HepG2 (cell line): ENCODE measurements around the gene SPACA4. TPM values are rescaled to one million over a fixed set of nuclear protein-coding genes. Genes with fewer than 3 reads are reported as not detected.

ENCODE experiments used
- ATF1 ChIP-seq: IDR thresholded peaks from 2 replicates; pipeline ENCODE4 v1.6.1; 2016; ENCODE audit warnings: mild to moderate bottlenecking, control low read depth
- CAMTA2 ChIP-seq: sonication (generic); formaldehyde crosslinking; IDR thresholded peaks from 2 replicates; pipeline ENCODE4 v1.4.0; 2020; ENCODE audit warnings: mild to moderate bottlenecking, missing genetic modification reagents, borderline replicate concordance
- GABPB1 ChIP-seq: IDR thresholded peaks from 2 replicates; pipeline ENCODE4 v1.6.1; 2016; ENCODE audit warnings: mild to moderate bottlenecking, missing genetic modification reagents, moderate library complexity, missing compliant biosample characterization
- GZF1 ChIP-seq: sonication (generic); formaldehyde crosslinking; IDR thresholded peaks from 2 replicates; pipeline ENCODE4 v1.5.1; 2020; ENCODE audit warnings: mild to moderate bottlenecking, missing genetic modification reagents
- MED8 ChIP-seq: sonication (generic); formaldehyde crosslinking; IDR thresholded peaks from 2 replicates; pipeline ENCODE4 v1.8.1; 2023; ENCODE audit warnings: mild to moderate bottlenecking, missing genetic modification reagents; ENCODE audit not compliant: insufficient replicate concordance
- MEIS2 ChIP-seq: sonication (generic); formaldehyde crosslinking; IDR thresholded peaks from 2 replicates; pipeline ENCODE4 v1.9.0; 2021; ENCODE audit warnings: mild to moderate bottlenecking, missing genetic modification reagents
- NCOR1 ChIP-seq: fragments of 200-600 bp; sonication (generic); IDR thresholded peaks from 2 replicates; pipeline ENCODE4 v1.7.0; 2017; ENCODE audit warnings: antibody characterized with exemption, low read length, borderline replicate concordance
- NKX3-1 ChIP-seq: sonication (generic); formaldehyde crosslinking; IDR thresholded peaks from 2 replicates; pipeline ENCODE4 v1.5.0; 2020; ENCODE audit warnings: missing genetic modification reagents
- NR3C1 ChIP-seq: sonication (generic); formaldehyde crosslinking; IDR thresholded peaks from 2 replicates; pipeline ENCODE4 v1.4.0; 2020; ENCODE audit warnings: missing genetic modification reagents
- PAWR ChIP-seq: sonication (generic); formaldehyde crosslinking; IDR thresholded peaks from 2 replicates; pipeline ENCODE4 v1.4.0; 2020; ENCODE audit warnings: missing genetic modification reagents, mild to moderate bottlenecking, borderline replicate concordance
- PHF21A ChIP-seq: sonication (generic); formaldehyde crosslinking; IDR thresholded peaks from 2 replicates; pipeline ENCODE4 v1.5.0; 2020; ENCODE audit warnings: mild to moderate bottlenecking, missing genetic modification reagents
- YEATS2 ChIP-seq: sonication (generic); formaldehyde crosslinking; IDR thresholded peaks from 2 replicates; pipeline ENCODE4 v1.4.0; 2020; ENCODE audit warnings: missing genetic modification reagents, borderline replicate concordance
- ZBTB20 ChIP-seq: sonication (generic); formaldehyde crosslinking; IDR thresholded peaks from 2 replicates; pipeline ENCODE4 v1.8.1; 2023; ENCODE audit warnings: missing genetic modification reagents, low read depth, mild to moderate bottlenecking, borderline replicate concordance
- ZNF20 ChIP-seq: sonication (generic); formaldehyde crosslinking; IDR thresholded peaks from 2 replicates; pipeline ENCODE4 v1.4.0; 2020; ENCODE audit warnings: mild to moderate bottlenecking, moderate library complexity, missing genetic modification reagents
- ZNF274 ChIP-seq: sonication (generic); formaldehyde crosslinking; IDR thresholded peaks from 2 replicates; pipeline ENCODE4 v1.5.1; 2020; ENCODE audit warnings: mild to moderate bottlenecking, missing genetic modification reagents
- ZNF550 ChIP-seq: sonication (generic); formaldehyde crosslinking; IDR thresholded peaks from 2 replicates; pipeline ENCODE4 v1.4.0; 2020; ENCODE audit warnings: mild to moderate bottlenecking, missing genetic modification reagents, borderline replicate concordance
- ZNF569 ChIP-seq: sonication (generic); formaldehyde crosslinking; IDR thresholded peaks from 2 replicates; pipeline ENCODE4 v1.5.0; 2020; ENCODE audit warnings: mild to moderate bottlenecking, missing genetic modification reagents, moderate library complexity, borderline replicate concordance
- ZNF746 ChIP-seq: sonication (generic); formaldehyde crosslinking; IDR thresholded peaks from 2 replicates; pipeline ENCODE4 v1.8.0; 2022; ENCODE audit warnings: mild to moderate bottlenecking, missing genetic modification reagents
- ZZZ3 ChIP-seq: sonication (generic); formaldehyde crosslinking; IDR thresholded peaks from 2 replicates; pipeline ENCODE4 v1.4.0; 2020; ENCODE audit warnings: missing genetic modification reagents, mild to moderate bottlenecking, borderline replicate concordance
- polyA plus RNA-seq, 8 experiments: library from polyadenylated mRNA; depleted of rRNA in 3 of 8; stranded (reverse) in 7 of 8; unstranded in 1 of 8; fragments of >200 nt; fragmentation: Illumina TruSeq in 4 of 8; extraction: Trizol in 4 of 8; gene quantifications; 2 replicates each; pipeline versions ENCODE4 v1.2.1 to v1.2.3, GENCODE V29; 2011 to 2016; ENCODE audit warnings: low read depth in 4 of 8, missing spikeins in 1 of 8, mixed read lengths in 1 of 8; ENCODE audit not compliant: insufficient read depth in 1 of 8
- total RNA-seq, 5 experiments: library from RNA; depleted of rRNA; stranded (reverse); fragments of >200 nt; fragmentation: Illumina TruSeq; extraction: Trizol; gene quantifications; 2 replicates each; pipeline ENCODE4 v1.2.3, GENCODE V29; 2016; ENCODE audit warnings: low read depth in 1 of 5
- TF ChIP-seq, protein P1 (sequence below): sonication (generic); formaldehyde crosslinking; IDR thresholded peaks from 2 replicates; pipeline ENCODE4 v1.9.0; 2021; ENCODE audit warnings: missing genetic modification reagents, borderline replicate concordance
- TF ChIP-seq, protein P2 (sequence below): IDR thresholded peaks from 2 replicates; pipeline ENCODE4 v1.6.1; 2016; ENCODE audit warnings: missing biosample characterization, missing genetic modification reagents, low read depth
- TF ChIP-seq, protein P3 (sequence below): sonication (generic); formaldehyde crosslinking; IDR thresholded peaks from 2 replicates; pipeline ENCODE4 v1.4.0; 2020; ENCODE audit warnings: mild to moderate bottlenecking, missing genetic modification reagents, borderline replicate concordance

SPACA4 gene
- total and polyA plus RNA-seq, 2 of the 13 experiments (the other 11 are each of a cell fraction or from before 2014, with no cell fraction given): not detected

DNA sequence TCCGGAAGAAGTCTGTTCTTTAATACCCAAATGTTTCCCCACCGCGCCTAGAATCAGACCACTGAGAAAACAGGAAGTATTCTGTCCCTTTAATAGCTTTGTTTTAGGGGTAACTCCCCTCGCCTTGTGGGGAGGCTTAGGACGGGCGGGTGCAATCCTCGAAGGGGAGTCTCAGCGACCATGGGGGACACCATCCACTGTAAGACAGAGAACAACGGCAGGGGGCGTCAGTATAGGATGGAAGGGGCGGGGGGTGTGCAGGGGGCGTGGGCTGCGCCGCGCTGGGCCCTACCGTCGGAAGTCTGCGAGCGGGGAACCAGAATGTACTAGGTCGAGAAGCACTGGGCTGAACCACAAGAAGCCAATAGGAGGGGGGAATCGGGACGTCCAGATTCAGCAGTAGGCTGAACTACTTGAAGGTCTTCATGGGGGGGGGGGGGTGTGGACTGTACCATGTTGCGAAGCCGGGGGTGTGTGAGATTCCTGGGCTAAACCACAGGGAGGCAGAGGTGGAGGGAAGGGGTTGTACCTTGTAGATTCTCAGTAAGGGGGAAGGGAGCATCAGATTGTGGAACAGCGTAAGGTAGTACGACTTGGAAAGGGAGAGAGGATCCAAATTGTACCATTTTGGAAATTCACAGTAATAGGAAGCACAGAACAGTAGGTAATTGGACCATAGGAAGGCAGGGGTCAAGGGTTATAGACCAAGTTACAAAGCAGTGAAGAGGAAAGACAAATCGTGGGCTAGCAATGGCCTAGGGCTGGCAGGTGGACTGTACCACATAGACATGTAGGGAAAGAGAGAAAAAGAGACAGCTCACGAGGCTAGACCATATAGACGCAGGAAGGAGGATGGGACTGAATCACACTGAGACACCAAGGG is 31.6 kb downstream of the SPACA4 start (continued):
- TF ChIP-seq, protein P1, sequence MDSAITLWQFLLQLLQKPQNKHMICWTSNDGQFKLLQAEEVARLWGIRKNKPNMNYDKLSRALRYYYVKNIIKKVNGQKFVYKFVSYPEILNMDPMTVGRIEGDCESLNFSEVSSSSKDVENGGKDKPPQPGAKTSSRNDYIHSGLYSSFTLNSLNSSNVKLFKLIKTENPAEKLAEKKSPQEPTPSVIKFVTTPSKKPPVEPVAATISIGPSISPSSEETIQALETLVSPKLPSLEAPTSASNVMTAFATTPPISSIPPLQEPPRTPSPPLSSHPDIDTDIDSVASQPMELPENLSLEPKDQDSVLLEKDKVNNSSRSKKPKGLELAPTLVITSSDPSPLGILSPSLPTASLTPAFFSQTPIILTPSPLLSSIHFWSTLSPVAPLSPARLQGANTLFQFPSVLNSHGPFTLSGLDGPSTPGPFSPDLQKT (CRISPR knock-in tag): no peak
- TF ChIP-seq NCOR1 (no peak; the same call in 1 of the 2 replicates), GABPB1 (no peak; the same call in 1 of the 2 replicates), ZNF550 (CRISPR knock-in tag) (0 out of 2 replicates have a peak, but pooled peaks have one; percentile 5), ZNF746 (CRISPR knock-in tag) (no peak), MEIS2 (no peak), ATF1 (no peak), CAMTA2 (no peak), MED8 (CRISPR knock-in tag) (no peak), NKX3-1 (CRISPR knock-in tag) (no peak), ZNF20 (CRISPR knock-in tag) (no peak), GZF1 (CRISPR knock-in tag) (no peak), PAWR (CRISPR knock-in tag) (no peak), ZNF569 (CRISPR knock-in tag) (0 out of 2 replicates have a peak, but pooled peaks have one; percentile 0), ZZZ3 (CRISPR knock-in tag) (no peak), ZBTB20 (CRISPR knock-in tag) (0 out of 2 replicates have a peak, but pooled peaks have one; percentile 7), ZNF274 (0 out of 2 replicates have a peak, but pooled peaks have one; percentile 27), NR3C1 (CRISPR knock-in tag) (no peak), PHF21A (CRISPR knock-in tag) (no peak), YEATS2 (CRISPR knock-in tag) (no peak)
- TF ChIP-seq, protein P2, sequence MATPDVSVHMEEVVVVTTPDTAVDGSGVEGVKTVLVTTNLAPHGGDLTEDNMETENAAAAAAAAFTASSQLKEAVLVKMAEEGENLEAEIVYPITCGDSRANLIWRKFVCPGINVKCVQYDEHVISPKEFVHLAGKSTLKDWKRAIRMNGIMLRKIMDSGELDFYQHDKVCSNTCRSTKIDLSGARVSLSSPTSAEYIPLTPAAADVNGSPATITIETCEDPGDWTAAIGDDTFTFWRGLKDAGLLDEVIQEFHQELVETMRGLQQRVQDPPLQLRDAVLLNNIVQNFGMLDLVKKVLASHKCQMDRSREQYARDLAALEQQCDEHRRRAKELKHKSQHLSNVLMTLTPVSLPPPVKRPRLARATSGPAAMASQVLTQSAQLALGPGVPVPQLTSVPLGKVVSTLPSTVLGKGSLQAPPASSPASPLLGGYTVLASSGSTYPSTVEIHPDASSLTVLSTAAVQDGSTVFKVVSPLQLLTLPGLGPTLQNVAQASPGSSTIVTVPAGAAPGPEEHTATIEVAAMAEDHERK (CRISPR knock-in tag): no peak
- TF ChIP-seq, protein P3, sequence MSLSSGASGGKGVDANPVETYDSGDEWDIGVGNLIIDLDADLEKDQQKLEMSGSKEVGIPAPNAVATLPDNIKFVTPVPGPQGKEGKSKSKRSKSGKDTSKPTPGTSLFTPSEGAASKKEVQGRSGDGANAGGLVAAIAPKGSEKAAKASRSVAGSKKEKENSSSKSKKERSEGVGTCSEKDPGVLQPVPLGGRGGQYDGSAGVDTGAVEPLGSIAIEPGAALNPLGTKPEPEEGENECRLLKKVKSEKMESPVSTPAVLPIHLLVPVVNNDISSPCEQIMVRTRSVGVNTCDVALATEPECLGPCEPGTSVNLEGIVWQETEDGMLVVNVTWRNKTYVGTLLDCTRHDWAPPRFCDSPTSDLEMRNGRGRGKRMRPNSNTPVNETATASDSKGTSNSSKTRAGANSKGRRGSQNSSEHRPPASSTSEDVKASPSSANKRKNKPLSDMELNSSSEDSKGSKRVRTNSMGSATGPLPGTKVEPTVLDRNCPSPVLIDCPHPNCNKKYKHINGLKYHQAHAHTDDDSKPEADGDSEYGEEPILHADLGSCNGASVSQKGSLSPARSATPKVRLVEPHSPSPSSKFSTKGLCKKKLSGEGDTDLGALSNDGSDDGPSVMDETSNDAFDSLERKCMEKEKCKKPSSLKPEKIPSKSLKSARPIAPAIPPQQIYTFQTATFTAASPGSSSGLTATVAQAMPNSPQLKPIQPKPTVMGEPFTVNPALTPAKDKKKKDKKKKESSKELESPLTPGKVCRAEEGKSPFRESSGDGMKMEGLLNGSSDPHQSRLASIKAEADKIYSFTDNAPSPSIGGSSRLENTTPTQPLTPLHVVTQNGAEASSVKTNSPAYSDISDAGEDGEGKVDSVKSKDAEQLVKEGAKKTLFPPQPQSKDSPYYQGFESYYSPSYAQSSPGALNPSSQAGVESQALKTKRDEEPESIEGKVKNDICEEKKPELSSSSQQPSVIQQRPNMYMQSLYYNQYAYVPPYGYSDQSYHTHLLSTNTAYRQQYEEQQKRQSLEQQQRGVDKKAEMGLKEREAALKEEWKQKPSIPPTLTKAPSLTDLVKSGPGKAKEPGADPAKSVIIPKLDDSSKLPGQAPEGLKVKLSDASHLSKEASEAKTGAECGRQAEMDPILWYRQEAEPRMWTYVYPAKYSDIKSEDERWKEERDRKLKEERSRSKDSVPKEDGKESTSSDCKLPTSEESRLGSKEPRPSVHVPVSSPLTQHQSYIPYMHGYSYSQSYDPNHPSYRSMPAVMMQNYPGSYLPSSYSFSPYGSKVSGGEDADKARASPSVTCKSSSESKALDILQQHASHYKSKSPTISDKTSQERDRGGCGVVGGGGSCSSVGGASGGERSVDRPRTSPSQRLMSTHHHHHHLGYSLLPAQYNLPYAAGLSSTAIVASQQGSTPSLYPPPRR (CRISPR knock-in tag): no peak
